ENCODE measurements around the gene CAMK2D. TPM values are rescaled to one million over a fixed set of nuclear protein-coding genes. Genes with fewer than 3 reads are reported as not detected.

CAMK2D gene
- total and polyA plus RNA-seq, 12 donors: 55.6 to 286 (median 221) TPM

GRCh38 chr4:113406723-113407016 is 354.9 kb downstream of the CAMK2D start:
- peaks cover 0 to 23% (median 0%) of the 10 kb centered on the region in 9 donors for H3K4me1 ChIP-seq
- ATAC-seq (no peak), DNase-seq (no peak)
- TF ChIP-seq, protein P1, sequence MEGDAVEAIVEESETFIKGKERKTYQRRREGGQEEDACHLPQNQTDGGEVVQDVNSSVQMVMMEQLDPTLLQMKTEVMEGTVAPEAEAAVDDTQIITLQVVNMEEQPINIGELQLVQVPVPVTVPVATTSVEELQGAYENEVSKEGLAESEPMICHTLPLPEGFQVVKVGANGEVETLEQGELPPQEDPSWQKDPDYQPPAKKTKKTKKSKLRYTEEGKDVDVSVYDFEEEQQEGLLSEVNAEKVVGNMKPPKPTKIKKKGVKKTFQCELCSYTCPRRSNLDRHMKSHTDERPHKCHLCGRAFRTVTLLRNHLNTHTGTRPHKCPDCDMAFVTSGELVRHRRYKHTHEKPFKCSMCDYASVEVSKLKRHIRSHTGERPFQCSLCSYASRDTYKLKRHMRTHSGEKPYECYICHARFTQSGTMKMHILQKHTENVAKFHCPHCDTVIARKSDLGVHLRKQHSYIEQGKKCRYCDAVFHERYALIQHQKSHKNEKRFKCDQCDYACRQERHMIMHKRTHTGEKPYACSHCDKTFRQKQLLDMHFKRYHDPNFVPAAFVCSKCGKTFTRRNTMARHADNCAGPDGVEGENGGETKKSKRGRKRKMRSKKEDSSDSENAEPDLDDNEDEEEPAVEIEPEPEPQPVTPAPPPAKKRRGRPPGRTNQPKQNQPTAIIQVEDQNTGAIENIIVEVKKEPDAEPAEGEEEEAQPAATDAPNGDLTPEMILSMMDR (IDR thresholded peaks at IDR 0.05): no peak
- no peaks in the 10 kb centered on the region for H3K36me3 ChIP-seq
- H3K9me3 ChIP-seq: no peaks in the 10 kb centered on the region
- intact Hi-C loops (cut with DNase I): loop anchor here in 2 of 10 donors (10.0 kb wide), 2 partner anchors 138 to 1278 kb away; no protein-coding TSS in a partner anchor
- H3K4me3 ChIP-seq: no peak overlapping the region
- H3K27ac ChIP-seq: no peak overlapping the region
- H3K27me3 ChIP-seq: no peaks in the 10 kb centered on the region
- 82 to 84% methylated on average over 7 of the region's 7 CpGs for WGBS, 2 donors

- ATAC-seq (no peak), DNase-seq (no peak)
- peaks cover 0 to 18% (median 0%) of the 10 kb centered on the region in 9 donors for H3K4me1 ChIP-seq
- H3K4me3 ChIP-seq: no peak overlapping the region
- H3K9me3 ChIP-seq: no peaks in the 10 kb centered on the region
- intact Hi-C loops (cut with DNase I): loop anchor here in 2 of 10 donors (10.0 kb wide), 2 partner anchors 139 to 1279 kb away; no protein-coding TSS in a partner anchor
- TF ChIP-seq, protein P1 (IDR thresholded peaks at IDR 0.05): no peak
- no peaks in the 10 kb centered on the region for H3K36me3 ChIP-seq
- WGBS, 2 donors: 87 to 93% methylated on average over 7 of the region's 7 CpGs
- no peak overlapping the region for H3K27ac ChIP-seq
- H3K27me3 ChIP-seq: no peaks in the 10 kb centered on the region
Measured at GRCh38 chr4:113405874-113406722, 355.4 kb downstream of the CAMK2D start.

- intact Hi-C loops (cut with DNase I): loop anchor here in 2 of 10 donors (10.0 kb wide), 2 partner anchors 140 to 1280 kb away; no protein-coding TSS in a partner anchor
- H3K36me3 ChIP-seq: no peaks in the 10 kb centered on the region
- TF ChIP-seq, protein P1 (IDR thresholded peaks at IDR 0.05): no peak
- no peak overlapping the region for H3K4me3 ChIP-seq
- DNase-seq (peak in 1 of 2 donors; percentile 18), ATAC-seq (peak in 7 of 8 donors; percentile 35 to 79 (median 52))
- peaks cover 0 to 12% (median 0%) of the 10 kb centered on the region in 9 donors for H3K4me1 ChIP-seq
- H3K9me3 ChIP-seq: peaks cover 0 to 4% (median 0%) of the 10 kb centered on the region in 11 donors
- H3K27me3 ChIP-seq: no peaks in the 10 kb centered on the region
- 18 to 44% methylated on average over 2 of the region's 2 CpGs for WGBS, 2 donors
- H3K27ac ChIP-seq: peak overlapping the region in 1 of 10 donors; percentile 3
Measured at GRCh38 chr4:113404841-113405240, 356.7 kb downstream of the CAMK2D start.

DNA sequence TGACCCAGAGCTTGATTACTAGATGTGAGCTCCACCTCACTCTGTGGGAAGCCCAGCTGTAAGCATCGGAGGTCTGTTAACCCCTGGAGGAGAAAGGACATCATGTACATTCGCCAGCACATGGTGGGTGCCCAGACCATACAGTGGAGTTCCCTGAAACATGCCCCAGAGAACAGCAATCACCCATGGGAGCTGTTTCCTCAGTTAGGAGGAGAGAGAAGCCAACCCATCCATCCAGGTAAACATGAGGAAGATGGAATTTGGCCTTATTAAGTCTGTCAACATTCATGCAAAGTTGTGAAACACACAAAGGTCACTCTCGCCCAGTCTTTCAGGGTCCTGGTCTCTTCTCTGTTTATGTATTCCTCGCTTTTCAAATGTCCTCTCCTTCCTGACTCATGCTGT is 357.4 kb downstream of the CAMK2D start:
- Histone ChIP-seq H3K27ac (peak overlapping the region in 1 of 10 donors; percentile 3), H3K36me3 (no peaks in the 10 kb centered on the region), H3K4me3 (no peak overlapping the region), H3K9me3 (peaks cover 0 to 4% (median 0%) of the 10 kb centered on the region in 11 donors), H3K27me3 (no peaks in the 10 kb centered on the region), H3K4me1 (peaks cover 0 to 12% (median 0%) of the 10 kb centered on the region in 9 donors)
- no peak for DNase-seq
- TF ChIP-seq, protein P1 (IDR thresholded peaks at IDR 0.05): no peak
- WGBS, 2 donors: 93 to 94% methylated on average over 4 of the region's 4 CpGs
- no peak for ATAC-seq
- intact Hi-C loops (cut with DNase I): loop anchor here in 2 of 10 donors (10.0 kb wide), 2 partner anchors 141 to 1281 kb away; no protein-coding TSS in a partner anchor

Other genes starting within 250 kb of the CAMK2D start
- gene ARSJ, start 217.9 kb upstream of the CAMK2D start, total RNA-seq: 1 to 10 TPM in 6 of 10 donors, under 1 TPM in 4; 0.59 to 6.6 (median 1.4) TPM
- under 1 TPM; 0.44 to 0.52 TPM for gene ARSJ, start 217.9 kb upstream of the CAMK2D start, polyA plus RNA-seq

Measured in heart right ventricle (tissue), 16 donors.